Measurements from ENCODE around the gene SETD3. TPM values are rescaled to one million over a fixed set of nuclear protein-coding genes. Genes with fewer than 3 reads are reported as not detected.
A peak's percentile ranks its signal among the peaks of the same experiment; 100 is the strongest.

Gene SETD3
- total and polyA plus RNA-seq, 10 of the 15 experiments (the other 5 are each of a cell fraction or from before 2014, with no cell fraction given) = 11.3 to 44.2 (median 36.5) TPM

DNA sequence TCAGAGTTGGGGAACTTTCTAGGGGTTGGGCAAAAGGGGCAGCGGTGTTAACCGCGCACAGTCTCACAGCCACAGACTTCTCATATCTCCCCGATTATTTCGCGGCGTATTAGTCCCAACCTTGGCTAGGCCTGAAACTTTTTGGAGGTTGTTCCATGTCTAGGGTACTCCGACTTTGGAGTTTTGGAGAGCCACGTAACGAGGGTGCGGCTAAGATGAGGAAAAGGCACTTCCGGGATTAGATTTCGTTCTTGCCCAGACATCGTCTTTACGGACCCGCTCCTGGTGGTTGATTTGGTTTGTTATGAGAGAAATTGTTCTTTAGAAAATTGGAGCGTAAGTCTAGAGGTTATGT, 1.1 kb upstream of the SETD3 start:
- peaks cover 91% of the 10 kb centered on the region for H3K79me2 ChIP-seq (ENCODE audit: control insufficient read depth, insufficient read depth, low read length)
- peak overlapping the region; percentile 87 for H3K9ac ChIP-seq (ENCODE audit: control insufficient read depth, insufficient read depth, low read length)
- H3K27me3 ChIP-seq (replicated peaks in 1 of 2; ENCODE audit: control insufficient read depth in 2 of 2, insufficient read depth in 2 of 2, low read length in 1 of 2) = no peaks in the 10 kb centered on the region
- no peak for FAIRE-seq
- peaks cover 8% of the 10 kb centered on the region for H3K4me1 ChIP-seq (ENCODE audit: control insufficient read depth, insufficient read depth, low read length)
- RAD21 ChIA-PET (ENCODE audit: unreplicated experiment) = interaction anchor here (1.3 to 1.7 kb wide), 4 partner anchors 113 to 202 kb away, joined by 3 to 10 read pairs (median 8); partner anchors contain the start of gene CYP46A1
- CTCF ChIA-PET = interaction anchor here (1.1 kb wide), 1 partner anchor 146 kb away, joined by 3 read pairs; no protein-coding TSS in a partner anchor
- H3K27ac ChIP-seq (ENCODE audit: control insufficient read depth, insufficient read depth) = peak overlapping the region; percentile 90
- H3K9me3 ChIP-seq (replicated peaks; ENCODE audit: control insufficient read depth, insufficient read depth, low read length) = no peaks in the 10 kb centered on the region
- no peak for TF ChIP-seq TARDBP (IDR thresholded peaks at IDR 0.05; ENCODE audit: borderline replicate concordance)
- TF ChIP-seq NFIC (IDR thresholded peaks at IDR 0.05; ENCODE audit: low read depth, low read length) = no peak
- no peak for TF ChIP-seq SMARCA5 (IDR thresholded peaks at IDR 0.05)
- TF ChIP-seq POU2F2 (IDR thresholded peaks at IDR 0.05; ENCODE audit: borderline replicate concordance, low read depth, low read length) = no peak
- TF ChIP-seq ASH2L (IDR thresholded peaks at IDR 0.05; ENCODE audit: borderline replicate concordance, low read depth) = peak; percentile 42; the same call in 1 of the 2 replicates
- TF ChIP-seq DPF2 (IDR thresholded peaks at IDR 0.05) = no peak
- TF ChIP-seq SIN3A (IDR thresholded peaks at IDR 0.05; ENCODE audit: low read depth, low read length) = no peak
- TF ChIP-seq NBN (IDR thresholded peaks at IDR 0.05) = no peak
- TF ChIP-seq RUNX3 (IDR thresholded peaks at IDR 0.05; ENCODE audit: low read length) = 0 out of 2 replicates have a peak, but pooled peaks have one; percentile 1
- TF ChIP-seq CBX5 (IDR thresholded peaks at IDR 0.05; ENCODE audit: low read depth) = no peak
- TF ChIP-seq, protein P1, sequence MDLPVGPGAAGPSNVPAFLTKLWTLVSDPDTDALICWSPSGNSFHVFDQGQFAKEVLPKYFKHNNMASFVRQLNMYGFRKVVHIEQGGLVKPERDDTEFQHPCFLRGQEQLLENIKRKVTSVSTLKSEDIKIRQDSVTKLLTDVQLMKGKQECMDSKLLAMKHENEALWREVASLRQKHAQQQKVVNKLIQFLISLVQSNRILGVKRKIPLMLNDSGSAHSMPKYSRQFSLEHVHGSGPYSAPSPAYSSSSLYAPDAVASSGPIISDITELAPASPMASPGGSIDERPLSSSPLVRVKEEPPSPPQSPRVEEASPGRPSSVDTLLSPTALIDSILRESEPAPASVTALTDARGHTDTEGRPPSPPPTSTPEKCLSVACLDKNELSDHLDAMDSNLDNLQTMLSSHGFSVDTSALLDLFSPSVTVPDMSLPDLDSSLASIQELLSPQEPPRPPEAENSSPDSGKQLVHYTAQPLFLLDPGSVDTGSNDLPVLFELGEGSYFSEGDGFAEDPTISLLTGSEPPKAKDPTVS (IDR thresholded peaks at IDR 0.05; ENCODE audit: low read depth, low read length) = no peak
- TF ChIP-seq, protein P2, sequence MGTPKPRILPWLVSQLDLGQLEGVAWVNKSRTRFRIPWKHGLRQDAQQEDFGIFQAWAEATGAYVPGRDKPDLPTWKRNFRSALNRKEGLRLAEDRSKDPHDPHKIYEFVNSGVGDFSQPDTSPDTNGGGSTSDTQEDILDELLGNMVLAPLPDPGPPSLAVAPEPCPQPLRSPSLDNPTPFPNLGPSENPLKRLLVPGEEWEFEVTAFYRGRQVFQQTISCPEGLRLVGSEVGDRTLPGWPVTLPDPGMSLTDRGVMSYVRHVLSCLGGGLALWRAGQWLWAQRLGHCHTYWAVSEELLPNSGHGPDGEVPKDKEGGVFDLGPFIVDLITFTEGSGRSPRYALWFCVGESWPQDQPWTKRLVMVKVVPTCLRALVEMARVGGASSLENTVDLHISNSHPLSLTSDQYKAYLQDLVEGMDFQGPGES (IDR thresholded peaks at IDR 0.05) = no peak
- TF ChIP-seq PAX8 (IDR thresholded peaks at IDR 0.05) = no peak
- TF ChIP-seq JUNB (IDR thresholded peaks at IDR 0.05) = no peak
- TF ChIP-seq ETV6 (conservative IDR thresholded peaks at IDR 0.05 in 1 of 2, IDR thresholded peaks at IDR 0.05 in 1 of 2; ENCODE audit: borderline replicate concordance in 1 of 2, low read depth in 1 of 2) = no peak
- TF ChIP-seq ZZZ3 (IDR thresholded peaks at IDR 0.05; ENCODE audit: control insufficient read depth, insufficient read length, low read depth) = no peak
- in situ Hi-C loops (cut with MboI) (no loop called here), intact Hi-C loops (cut with micrococcal nuclease; ENCODE audit: unreplicated experiment) (loop anchor here (2.0 kb wide), 1 partner anchor 123 kb away; the partner anchor contains the start of gene CCDC85C)
- H3K4me2 ChIP-seq (ENCODE audit: control insufficient read depth, insufficient read depth) = peak overlapping the region; percentile 83; the same call in 1 of the 2 replicates
- peak overlapping the region; percentile 87 for H3K4me3 ChIP-seq
- WGBS (ENCODE audit: insufficient coverage, insufficient replicate concordance, low lambda C conversion rate, missing lambda C conversion rate) = under 1% methylated on average over 17 of the region's 17 CpGs
- POLR2A ChIA-PET = interaction anchor here (0.5 to 1.5 kb wide), 2 partner anchors 8 to 780 kb away, joined by 4 to 11 read pairs; no protein-coding TSS in a partner anchor
- peak; percentile 0; the same call in 1 of the 3 replicates for ATAC-seq
- peak overlapping the region; percentile 91 for H2AFZ ChIP-seq (ENCODE audit: control insufficient read depth, low read depth, low read length)
- H3K36me3 ChIP-seq (ENCODE audit: control insufficient read depth in 2 of 2, insufficient read depth in 2 of 2, low read length in 1 of 2) = no peaks in the 10 kb centered on the region
- SMC1A ChIA-PET (ENCODE audit: uncharacterized antibody, unreplicated experiment) = interaction anchor here (0.5 to 1.5 kb wide), 3 partner anchors 8 to 995 kb away, joined by 3 to 6 read pairs (median 3); no protein-coding TSS in a partner anchor
- no peak for DNase-seq (ENCODE audit: low read depth, low spot score)
- BruUV-seq (replicated peaks) = no TSS peak
- no peaks in the 10 kb centered on the region for H4K20me1 ChIP-seq (ENCODE audit: control insufficient read depth, insufficient read depth)

Measured in GM12878 (cell line).